IMR-90 (cell line): Measurements from ENCODE around the gene PPFIA1. TPM values are rescaled to one million over a fixed set of nuclear protein-coding genes. Genes with fewer than 3 reads are reported as not detected.

ENCODE experiments used
- ATAC-seq: fragments of 200-7000 bp; cut with Tn5 transposase; 2 replicates; pipeline ENCODE4 v1.9.1; 2020; ENCODE audit warnings: low read depth, mild to moderate bottlenecking, moderate library complexity
- BruUV-seq: library from RNA; stranded (reverse); fragments of 400-500 nt; replicated peaks from 2 replicates; lab custom pipeline; 2021; lab: Mats Ljungman, UMichigan
- CTCF ChIA-PET: fragments of 300-600 bp; formaldehyde crosslinking; extraction: SDS; loops from one replicate; lab custom pipeline; 2021; ENCODE audit warnings: antibody characterized with exemption; lab: Yijun Ruan, JAX
- POLR2A ChIA-PET: fragments of 300-600 bp; sonication (Branson Sonifier 250); formaldehyde crosslinking; loops from one replicate; lab custom pipeline; 2022; ENCODE audit warnings: antibody characterized with exemption; ENCODE audit not compliant: unreplicated experiment; lab: Charles Lee
- DNase-seq: peaks from one replicate; pipeline ENCODE4 v3.0.0; 2013
- H2AFZ ChIP-seq: replicated peaks from 2 replicates; pipeline ENCODE3; 2013; ENCODE audit warnings: low read length, mild to moderate bottlenecking; ENCODE audit not compliant: poor library complexity
- H2AK5ac ChIP-seq: 2 replicates; pipeline ENCODE4 v1.6.1; 2013; ENCODE audit warnings: low read depth, low read length, inconsistent platforms
- H2AK9ac ChIP-seq: replicated peaks from 2 replicates; pipeline ENCODE3; 2013; ENCODE audit warnings: mild to moderate bottlenecking, low read depth, low read length, moderate library complexity; ENCODE audit not compliant: poor library complexity
- H2BK120ac ChIP-seq: 2 replicates; pipeline ENCODE4 v1.6.1; 2013; ENCODE audit warnings: low read depth, low read length, inconsistent platforms
- H2BK15ac ChIP-seq: 3 replicates; pipeline ENCODE4 v1.6.1; 2013; ENCODE audit warnings: low read depth, low read length, inconsistent platforms
- H2BK20ac ChIP-seq: 2 replicates; pipeline ENCODE4 v1.6.1; 2013; ENCODE audit warnings: low read depth, mild to moderate bottlenecking, inconsistent platforms, low read length, moderate library complexity
- H2BK5ac ChIP-seq: 2 replicates; pipeline ENCODE4 v1.6.1; 2013; ENCODE audit warnings: mild to moderate bottlenecking, low read depth, low read length, inconsistent platforms; ENCODE audit not compliant: poor library complexity, severe bottlenecking
- H3K14ac ChIP-seq: replicated peaks from 2 replicates; pipeline ENCODE4 v1.6.1; 2013; ENCODE audit warnings: low read depth, low read length, inconsistent platforms
- H3K18ac ChIP-seq: 2 replicates; pipeline ENCODE4 v1.6.1; 2013; ENCODE audit warnings: low read depth, low read length, control low read depth
- H3K23ac ChIP-seq: 2 replicates; pipeline ENCODE4 v1.6.1; 2013; ENCODE audit warnings: low read depth, low read length, inconsistent platforms
- H3K27ac ChIP-seq: 2 replicates; pipeline ENCODE4 v1.5.1; 2013; ENCODE audit warnings: mild to moderate bottlenecking, control low read depth, low read length; ENCODE audit not compliant: insufficient read depth
- H3K27me3 ChIP-seq: 2 replicates; pipeline ENCODE4 v1.6.1; 2013; ENCODE audit warnings: low read length; ENCODE audit not compliant: control insufficient read depth, insufficient read depth
- H3K36me3 ChIP-seq: 2 replicates; pipeline ENCODE4 v1.6.1; 2013; ENCODE audit warnings: low read length, mixed read lengths; ENCODE audit not compliant: control insufficient read depth, insufficient read depth
- H3K4ac ChIP-seq: 2 replicates; pipeline ENCODE4 v1.6.1; 2013; ENCODE audit warnings: low read depth, low read length, inconsistent platforms
- H3K4me1 ChIP-seq: 2 replicates; pipeline ENCODE4 v1.6.1; 2013; ENCODE audit warnings: low read length, mixed read lengths; ENCODE audit not compliant: control insufficient read depth, insufficient read depth
- H3K4me2 ChIP-seq: 2 replicates; pipeline ENCODE4 v1.6.1; 2013; ENCODE audit warnings: low read depth, mild to moderate bottlenecking, control low read depth, low read length, moderate library complexity
- H3K4me3 ChIP-seq: 2 replicates; pipeline ENCODE4 v1.5.1; 2013; ENCODE audit warnings: low read depth, mild to moderate bottlenecking, control low read depth, low read length, moderate library complexity; ENCODE audit not compliant: insufficient read depth
- H3K56ac ChIP-seq: 2 replicates; pipeline ENCODE4 v1.6.1; 2013; ENCODE audit warnings: low read length, inconsistent platforms; ENCODE audit not compliant: insufficient read depth; ENCODE audit errors: extremely low read depth
- H3K79me1 ChIP-seq, 2 experiments: 2 replicates each; pipeline ENCODE4 v1.6.1; 2013; ENCODE audit warnings: low read length in 2 of 2, inconsistent platforms in 1 of 2, low read depth in 1 of 2
- H3K9ac ChIP-seq: 2 replicates; pipeline ENCODE4 v1.6.1; 2013; ENCODE audit warnings: low read depth, low read length, control low read depth
- H3K9me1 ChIP-seq: 2 replicates; pipeline ENCODE4 v1.6.1; 2013; ENCODE audit warnings: low read length, inconsistent platforms; ENCODE audit not compliant: insufficient read depth
- H3K9me3 ChIP-seq: 2 replicates; pipeline ENCODE4 v1.6.1; 2013; ENCODE audit warnings: low read length; ENCODE audit not compliant: control insufficient read depth, insufficient read depth
- H4K20me1 ChIP-seq: 2 replicates; pipeline ENCODE4 v1.6.1; 2013; ENCODE audit warnings: low read length, inconsistent platforms; ENCODE audit not compliant: insufficient read depth
- H4K5ac ChIP-seq: 2 replicates; pipeline ENCODE4 v1.6.1; 2013; ENCODE audit warnings: mild to moderate bottlenecking, low read depth, low read length, control low read depth
- H4K8ac ChIP-seq, 2 experiments: 2 replicates each; pipeline ENCODE4 v1.6.1; 2013; ENCODE audit warnings: low read depth in 2 of 2, low read length in 2 of 2, control low read depth in 1 of 2, inconsistent platforms in 1 of 2
- H4K91ac ChIP-seq: 2 replicates; pipeline ENCODE4 v1.6.1; 2013; ENCODE audit warnings: low read depth, low read length, inconsistent platforms; ENCODE audit not compliant: insufficient read depth
- CEBPB ChIP-seq: IDR thresholded peaks from 2 replicates; pipeline ENCODE4 v1.6.1; 2012; ENCODE audit warnings: low read depth, low read length, improper control_type of control experiment
- FOS ChIP-seq: fragments of 150-350 bp; IDR thresholded peaks from 2 replicates; pipeline ENCODE4 v1.6.1; 2016; ENCODE audit warnings: low read depth, low read length
- WGBS, 2 experiments: methylation state at CpG; one replicate each; pipeline versions ENCODE4 v1.1.5 to v1.1.7; 2013; ENCODE audit warnings: missing lambda C conversion rate in 2 of 2; ENCODE audit not compliant: insufficient read length in 1 of 2; ENCODE audit errors: extremely low coverage in 2 of 2; 5-methylcytosine and 5-hydroxymethylcytosine counted together
- dilution Hi-C: fragments of 300-500 bp; cut with HindIII; formaldehyde crosslinking; loops from one replicate; pipeline ENCODE4 v1.14.3; 2018; ENCODE audit warnings: low sequenced_read_pairs; ENCODE audit not compliant: unreplicated experiment
- in situ Hi-C: fragments of 300-500 bp; cut with MboI; formaldehyde crosslinking; loops from 3 replicates; pipeline ENCODE4 v1.14.3; 2019; ENCODE audit warnings: low sequenced_read_pairs, inconsistent platforms, mixed read lengths
- intact Hi-C: fragments of 100-400 bp; cut with micrococcal nuclease; formaldehyde crosslinking; loops from 2 replicates; pipeline ENCODE4 v1.10.0; 2022
- polyA plus RNA-seq, 3 experiments: library from polyadenylated mRNA; depleted of rRNA; stranded (reverse); fragments of >200 nt; gene quantifications; 2 replicates each; pipeline ENCODE4 v1.2.3, GENCODE V29; 2012; ENCODE audit warnings: low replicate concordance in 1 of 3
- total RNA-seq: library from RNA; depleted of rRNA; stranded (reverse); fragments of >200 nt; gene quantifications from 2 replicates; pipeline ENCODE4 v1.2.3, GENCODE V29; 2012
- TF ChIP-seq, protein P1 (sequence below): fragments of 150-350 bp; IDR thresholded peaks from 2 replicates; pipeline ENCODE4 v1.6.1; 2017; ENCODE audit warnings: mild to moderate bottlenecking, antibody characterized with exemption, low read length, low read depth

PPFIA1 gene
- total and polyA plus RNA-seq, 2 of the 4 experiments (the other 2 are of a cell fraction): 25.6 to 37.2 TPM

DNA sequence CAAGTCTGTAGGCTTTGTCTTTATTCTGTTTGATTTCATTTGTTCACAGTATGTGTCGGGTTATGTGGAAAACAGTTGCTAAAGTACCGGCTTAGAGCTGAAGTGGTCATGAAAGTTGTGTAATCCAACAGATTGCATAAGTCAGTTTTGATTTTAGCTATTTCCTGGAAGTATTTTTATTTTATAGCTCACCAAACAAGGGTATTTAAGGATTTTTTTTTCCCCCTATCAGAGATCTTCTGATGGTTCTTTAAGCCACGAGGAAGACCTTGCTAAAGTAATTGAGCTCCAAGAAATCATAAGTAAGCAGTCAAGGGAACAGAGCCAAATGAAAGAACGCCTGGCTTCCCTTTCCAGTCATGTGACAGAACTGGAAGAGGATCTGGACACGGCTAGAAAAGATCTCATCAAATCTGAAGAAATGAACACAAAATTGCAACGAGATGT is 55.9 kb downstream of the PPFIA1 start:
- H3K36me3 ChIP-seq: peaks cover 26% of the 10 kb centered on the region
- ChIA-PET POLR2A (interaction anchor here (0.5 kb wide), 1 partner anchor 1603 kb away, joined by 8 read pairs; no protein-coding TSS in a partner anchor), CTCF (no interaction called here)
- in situ Hi-C loops (no loop called here), dilution Hi-C loops (no loop called here), intact Hi-C loops (loop anchor here (10.0 kb wide), 1 partner anchor 122 kb away; the partner anchor contains the start of gene FADD)
- H4K91ac ChIP-seq: no peak overlapping the region
- H4K8ac ChIP-seq: peak overlapping the region in 1 of 2 experiments; percentile 41; a peak in 1 of 4 replicates
- ATAC-seq (peak; percentile 46), DNase-seq (peak; percentile 70)
- no peak overlapping the region for H3K56ac ChIP-seq
- no peak overlapping the region for H3K4me3 ChIP-seq
- no peak overlapping the region for H2BK20ac ChIP-seq
- peak overlapping the region; percentile 81; the same call in 1 of the 2 replicates for H3K27ac ChIP-seq
- no peak overlapping the region for H3K14ac ChIP-seq
- peak overlapping the region; percentile 73 for H4K5ac ChIP-seq
- TF ChIP-seq FOS (no peak), CEBPB (peak; percentile 96)
- TF ChIP-seq, protein P1, sequence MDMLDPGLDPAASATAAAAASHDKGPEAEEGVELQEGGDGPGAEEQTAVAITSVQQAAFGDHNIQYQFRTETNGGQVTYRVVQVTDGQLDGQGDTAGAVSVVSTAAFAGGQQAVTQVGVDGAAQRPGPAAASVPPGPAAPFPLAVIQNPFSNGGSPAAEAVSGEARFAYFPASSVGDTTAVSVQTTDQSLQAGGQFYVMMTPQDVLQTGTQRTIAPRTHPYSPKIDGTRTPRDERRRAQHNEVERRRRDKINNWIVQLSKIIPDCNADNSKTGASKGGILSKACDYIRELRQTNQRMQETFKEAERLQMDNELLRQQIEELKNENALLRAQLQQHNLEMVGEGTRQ: peak; percentile 47; the same call in 1 of the 2 replicates
- H4K20me1 ChIP-seq: no peaks in the 10 kb centered on the region
- no peak overlapping the region for H2AK5ac ChIP-seq
- peaks cover 14% of the 10 kb centered on the region for H3K4me1 ChIP-seq
- no peak overlapping the region for H2BK15ac ChIP-seq
- H3K4ac ChIP-seq: no peak overlapping the region
- H2BK120ac ChIP-seq: 0 out of 2 replicates have a peak overlapping the region, but pooled peaks have one; percentile 8
- no peak overlapping the region for H3K23ac ChIP-seq
- no peaks in the 10 kb centered on the region for H3K27me3 ChIP-seq
- peaks cover 15% of the 10 kb centered on the region for H3K9me1 ChIP-seq
- H2AFZ ChIP-seq: no peak overlapping the region
- BruUV-seq: no TSS peak
- WGBS, 2 experiments: no CpG with 5 or more reads among the region's 6 CpGs
- H3K4me2 ChIP-seq: peak overlapping the region; percentile 54
- no peak overlapping the region for H3K9ac ChIP-seq
- H2BK5ac ChIP-seq: peak overlapping the region; percentile 45
- H2AK9ac ChIP-seq: no peak overlapping the region
- peak overlapping the region; percentile 76 for H3K18ac ChIP-seq
- H3K9me3 ChIP-seq: no peaks in the 10 kb centered on the region
- peaks cover 0 to 43% of the 10 kb centered on the region in 2 experiments; a peak in 2 of 4 replicates for H3K79me1 ChIP-seq
